ENCODE results near the gene DNAH17. TPM values are rescaled to one million over a fixed set of nuclear protein-coding genes. Genes with fewer than 3 reads are reported as not detected.

DNAH17 gene
- total RNA-seq, 1 donor from 2014 or later = 1.3 TPM

DNA sequence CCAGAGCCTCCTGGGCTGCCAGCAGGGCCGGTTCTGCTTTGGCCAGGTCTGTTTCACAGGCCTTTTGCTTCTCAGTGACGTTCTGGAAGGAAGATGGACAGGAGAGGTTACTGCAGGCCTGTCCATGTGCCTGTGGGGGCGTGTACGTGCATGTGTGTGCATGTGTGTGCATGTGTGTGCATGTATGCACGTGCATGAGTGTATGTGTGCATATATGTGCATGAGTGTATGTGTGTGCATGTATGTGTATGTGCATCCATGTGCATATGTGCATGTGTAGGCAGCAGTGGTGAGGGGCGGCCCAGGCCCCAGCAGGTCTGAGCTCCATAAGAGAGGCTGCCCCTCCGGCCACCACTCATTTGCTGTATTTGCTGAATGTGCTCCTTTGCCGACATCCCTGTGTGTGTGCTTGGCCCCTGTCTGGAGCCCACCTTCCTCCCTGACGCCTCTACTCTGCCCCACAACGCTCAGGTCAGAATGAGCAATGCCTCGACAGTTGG lies 117.0 kb downstream of the DNAH17 start:
- no peak overlapping the region for H3K4me3 Mint-ChIP-seq (ENCODE audit: unreplicated experiment)
- H3K36me3 Mint-ChIP-seq (ENCODE audit: unreplicated experiment) = peaks cover 5% of the 10 kb centered on the region
- peaks cover 1% of the 10 kb centered on the region for H3K9me3 Mint-ChIP-seq (ENCODE audit: unreplicated experiment)
- H3K4me1 Mint-ChIP-seq (ENCODE audit: low read depth, unreplicated experiment) = peaks cover 2% of the 10 kb centered on the region
- H3K27me3 Mint-ChIP-seq (ENCODE audit: unreplicated experiment) = peaks cover 3% of the 10 kb centered on the region
- TF ChIP-seq CTCF (IDR thresholded peaks at IDR 0.05; ENCODE audit: partially characterized antibody, unreplicated experiment) = no peak
- H3K27ac Mint-ChIP-seq (ENCODE audit: unreplicated experiment) = no peak overlapping the region
- DNase-seq = no peak

GRCh38 chr17:78459696-78460095 lies 117.5 kb downstream of the DNAH17 start:
- no peak overlapping the region for H3K27ac Mint-ChIP-seq (ENCODE audit: unreplicated experiment)
- no peak for TF ChIP-seq CTCF (IDR thresholded peaks at IDR 0.05; ENCODE audit: partially characterized antibody, unreplicated experiment)
- H3K36me3 Mint-ChIP-seq (ENCODE audit: unreplicated experiment) = peaks cover 4% of the 10 kb centered on the region
- peaks cover 2% of the 10 kb centered on the region for H3K4me1 Mint-ChIP-seq (ENCODE audit: low read depth, unreplicated experiment)
- DNase-seq = no peak
- H3K4me3 Mint-ChIP-seq (ENCODE audit: unreplicated experiment) = no peak overlapping the region
- peaks cover 1% of the 10 kb centered on the region for H3K9me3 Mint-ChIP-seq (ENCODE audit: unreplicated experiment)
- H3K27me3 Mint-ChIP-seq (ENCODE audit: unreplicated experiment) = peaks cover 3% of the 10 kb centered on the region

DNA sequence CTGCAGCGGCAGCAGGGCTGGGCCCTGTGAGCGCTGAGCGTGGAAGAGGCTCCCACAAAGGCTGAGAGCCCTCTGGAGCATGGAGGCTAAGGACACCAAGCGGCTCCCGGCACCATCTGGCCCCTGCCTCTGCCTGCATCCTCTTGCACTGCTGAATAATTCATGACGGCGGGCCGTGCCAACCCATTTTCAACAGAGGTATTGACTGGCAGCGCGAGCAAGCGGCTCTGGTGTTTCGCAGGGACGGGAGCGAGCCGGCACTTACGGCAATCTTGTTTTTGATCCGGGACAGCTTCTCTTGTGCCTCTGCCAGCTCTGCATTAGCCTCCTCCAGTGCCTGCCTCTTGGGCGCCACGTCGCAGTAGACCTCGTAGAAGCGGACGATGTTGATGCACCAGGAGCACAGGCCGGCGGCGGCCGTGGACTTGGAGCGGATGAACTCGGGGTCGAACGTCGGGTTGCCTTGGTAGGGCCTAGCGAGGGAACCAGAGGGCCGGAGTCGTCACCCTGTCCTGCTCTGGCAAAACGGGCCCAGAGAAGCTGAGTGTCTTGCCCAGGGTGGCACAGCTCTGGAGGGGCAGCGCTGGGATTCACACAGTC lies 118.4 kb downstream of the DNAH17 start:
- no peaks in the 10 kb centered on the region for H3K36me3 Mint-ChIP-seq (ENCODE audit: unreplicated experiment)
- no peak overlapping the region for H3K4me3 Mint-ChIP-seq (ENCODE audit: unreplicated experiment)
- peaks cover 4% of the 10 kb centered on the region for H3K4me1 Mint-ChIP-seq (ENCODE audit: low read depth, unreplicated experiment)
- TF ChIP-seq CTCF (IDR thresholded peaks at IDR 0.05; ENCODE audit: partially characterized antibody, unreplicated experiment) = no peak
- peak overlapping the region; percentile 28 for H3K27ac Mint-ChIP-seq (ENCODE audit: unreplicated experiment)
- no peaks in the 10 kb centered on the region for H3K9me3 Mint-ChIP-seq (ENCODE audit: unreplicated experiment)
- H3K27me3 Mint-ChIP-seq (ENCODE audit: unreplicated experiment) = no peaks in the 10 kb centered on the region
- DNase-seq = peak; percentile 68

- Mint-ChIP-seq H3K4me3 (ENCODE audit: unreplicated experiment) (no peak overlapping the region), H3K27me3 (ENCODE audit: unreplicated experiment) (no peaks in the 10 kb centered on the region), H3K9me3 (ENCODE audit: unreplicated experiment) (no peaks in the 10 kb centered on the region), H3K4me1 (ENCODE audit: low read depth, unreplicated experiment) (peaks cover 4% of the 10 kb centered on the region), H3K36me3 (ENCODE audit: unreplicated experiment) (no peaks in the 10 kb centered on the region), H3K27ac (ENCODE audit: unreplicated experiment) (peak overlapping the region; percentile 66)
- DNase-seq = no peak
- no peak for TF ChIP-seq CTCF (IDR thresholded peaks at IDR 0.05; ENCODE audit: partially characterized antibody, unreplicated experiment)
Observed at GRCh38 chr17:78458091-78458490, 119.1 kb downstream of the DNAH17 start.

- no peak for TF ChIP-seq CTCF (IDR thresholded peaks at IDR 0.05; ENCODE audit: partially characterized antibody, unreplicated experiment)
- Mint-ChIP-seq H3K9me3 (ENCODE audit: unreplicated experiment) (peaks cover 3% of the 10 kb centered on the region), H3K4me1 (ENCODE audit: low read depth, unreplicated experiment) (peaks cover 18% of the 10 kb centered on the region), H3K27me3 (ENCODE audit: unreplicated experiment) (no peaks in the 10 kb centered on the region), H3K4me3 (ENCODE audit: unreplicated experiment) (no peak overlapping the region), H3K36me3 (ENCODE audit: unreplicated experiment) (no peaks in the 10 kb centered on the region), H3K27ac (ENCODE audit: unreplicated experiment) (no peak overlapping the region)
- no peak for DNase-seq
Observed at GRCh38 chr17:78454346-78454745, 122.8 kb downstream of the DNAH17 start.
